NCI-H1048 (cell line): ENCODE data around the gene SSTR3.

ENCODE experiments used
- DNase-seq: peaks from one replicate; lab custom pipeline; 2025; lab: John Stamatoyannopoulos, UW

Gene SSTR3

GRCh38 chr22:37229012-37229804 lies 16.9 kb upstream of the SSTR3 start:
- DNase-seq: no peak

GRCh38 chr22:37228106-37229011 lies 16.1 kb upstream of the SSTR3 start:
- DNase-seq: no peak

GRCh38 chr22:37226514-37226913 lies 14.2 kb upstream of the SSTR3 start:
- no peak for DNase-seq

- DNase-seq: no peak
Measured at GRCh38 chr22:37226087-37226486, 13.8 kb upstream of the SSTR3 start.

- DNase-seq: no peak
Measured at GRCh38 chr22:37225481-37225880, 13.2 kb upstream of the SSTR3 start.

GRCh38 chr22:37224757-37225420 lies 12.6 kb upstream of the SSTR3 start:
- DNase-seq: no peak

GRCh38 chr22:37223965-37224551 lies 11.8 kb upstream of the SSTR3 start:
- no peak for DNase-seq

GRCh38 chr22:37222440-37222971 lies 10.2 kb upstream of the SSTR3 start:
- DNase-seq: no peak

GRCh38 chr22:37221424-37222333 lies 9.4 kb upstream of the SSTR3 start:
- no peak for DNase-seq

GRCh38 chr22:37220543-37220981 lies 8.3 kb upstream of the SSTR3 start:
- DNase-seq: no peak

- no peak for DNase-seq
Measured at GRCh38 chr22:37219533-37219932, 7.3 kb upstream of the SSTR3 start.

- DNase-seq: no peak
Measured at GRCh38 chr22:37218771-37219411, 6.6 kb upstream of the SSTR3 start.

- DNase-seq: no peak
Measured at GRCh38 chr22:37218399-37218770, 6.1 kb upstream of the SSTR3 start.

GRCh38 chr22:37215890-37216289 lies 3.6 kb upstream of the SSTR3 start:
- DNase-seq: no peak

- no peak for DNase-seq
Measured at GRCh38 chr22:37214731-37215030, 2.4 kb upstream of the SSTR3 start.

- DNase-seq: no peak
Measured at GRCh38 chr22:37213941-37214730, 1.9 kb upstream of the SSTR3 start.

- DNase-seq: no peak
Measured at GRCh38 chr22:37213218-37213855, 1.1 kb upstream of the SSTR3 start.

- DNase-seq: no peak
Measured at GRCh38 chr22:37211866-37212173, 457 bp downstream of the SSTR3 start.

- no peak for DNase-seq
Measured at GRCh38 chr22:37211075-37211865, 1.0 kb downstream of the SSTR3 start.
